Measurements from ENCODE around the gene TMBIM6.
"Not testable (repeated sequence)": the region's sequence is repeated elsewhere in the genome, so short reads cannot be mapped to it uniquely, and the experiment has no call there.

TMBIM6 gene

GRCh38 chr12:49777341-49777740 is 36.0 kb downstream of the TMBIM6 start:
- no peak for DNase-seq (ENCODE audit: low read depth)

DNA sequence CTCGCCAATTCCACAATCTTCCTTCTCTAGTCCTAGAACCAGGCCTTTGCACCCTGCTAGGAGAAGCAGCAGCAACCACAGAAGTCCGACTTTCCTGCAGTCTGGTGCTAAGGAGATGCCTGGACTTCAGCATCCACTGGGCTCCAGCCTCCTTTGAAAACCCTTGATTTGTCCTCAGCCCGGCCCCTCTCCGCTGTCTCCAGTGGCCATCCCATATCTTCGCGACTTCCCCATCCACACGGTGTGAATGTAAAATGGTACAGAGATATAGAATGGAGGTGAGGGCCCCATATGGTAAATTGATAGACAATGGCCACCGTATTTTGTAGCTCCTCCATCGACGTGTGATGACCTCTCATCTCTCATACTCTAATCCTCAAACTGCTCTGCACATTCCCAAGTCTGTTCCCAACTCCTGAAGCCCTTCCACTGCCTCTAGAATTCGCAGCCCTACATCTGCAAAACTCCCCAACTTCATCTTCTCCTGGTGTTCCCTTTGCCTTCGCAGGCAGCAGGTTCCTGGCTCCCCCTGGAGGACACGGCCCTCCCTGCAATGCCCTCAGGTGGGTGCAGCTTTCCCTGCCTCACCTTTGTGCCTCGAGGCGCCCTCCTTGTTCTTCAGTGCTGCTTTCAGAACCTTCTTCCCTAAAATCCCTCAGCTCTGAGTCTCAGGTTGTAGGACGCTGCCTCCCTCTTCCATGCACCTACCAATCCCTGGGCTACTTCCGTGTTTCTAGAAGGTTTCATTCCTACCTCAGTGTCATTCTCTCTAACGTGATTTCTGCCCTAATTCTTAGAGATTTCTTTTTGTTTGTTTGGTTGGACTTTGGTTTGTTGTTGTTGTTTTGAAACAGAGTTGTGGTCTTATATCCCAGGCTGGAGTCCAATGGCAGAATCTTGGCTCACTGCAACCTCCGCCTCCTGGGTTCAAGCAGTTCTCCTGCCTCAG is 36.7 kb downstream of the TMBIM6 start:
- DNase-seq (ENCODE audit: low read depth): no peak

- no peak for DNase-seq (ENCODE audit: low read depth)
Observed at GRCh38 chr12:49779581-49779980, 38.2 kb downstream of the TMBIM6 start.

DNA sequence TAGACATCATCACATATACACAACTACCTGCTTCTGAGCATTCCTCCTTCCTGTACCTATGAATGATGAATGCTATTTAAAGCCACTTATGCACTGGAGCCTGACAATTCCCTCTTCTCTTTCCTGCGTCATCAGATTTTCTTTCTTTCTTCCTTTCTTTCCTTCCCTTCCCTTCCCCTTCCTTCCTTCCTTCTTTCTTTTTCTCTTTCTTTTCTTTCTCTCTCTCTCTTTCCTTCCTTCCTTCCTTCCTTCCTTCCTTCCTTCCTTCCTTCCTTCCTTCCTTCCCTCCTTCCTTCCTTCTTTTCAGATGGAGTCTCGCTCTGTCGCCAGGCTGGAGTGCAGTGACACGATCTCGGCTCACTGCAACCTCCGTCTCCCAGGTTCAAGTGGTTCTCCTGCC is 39.6 kb downstream of the TMBIM6 start:
- not testable (repeated sequence) for DNase-seq (ENCODE audit: low read depth)

- DNase-seq (ENCODE audit: low read depth): no peak
Observed at GRCh38 chr12:49783917-49784676, 42.7 kb downstream of the TMBIM6 start.

DNA sequence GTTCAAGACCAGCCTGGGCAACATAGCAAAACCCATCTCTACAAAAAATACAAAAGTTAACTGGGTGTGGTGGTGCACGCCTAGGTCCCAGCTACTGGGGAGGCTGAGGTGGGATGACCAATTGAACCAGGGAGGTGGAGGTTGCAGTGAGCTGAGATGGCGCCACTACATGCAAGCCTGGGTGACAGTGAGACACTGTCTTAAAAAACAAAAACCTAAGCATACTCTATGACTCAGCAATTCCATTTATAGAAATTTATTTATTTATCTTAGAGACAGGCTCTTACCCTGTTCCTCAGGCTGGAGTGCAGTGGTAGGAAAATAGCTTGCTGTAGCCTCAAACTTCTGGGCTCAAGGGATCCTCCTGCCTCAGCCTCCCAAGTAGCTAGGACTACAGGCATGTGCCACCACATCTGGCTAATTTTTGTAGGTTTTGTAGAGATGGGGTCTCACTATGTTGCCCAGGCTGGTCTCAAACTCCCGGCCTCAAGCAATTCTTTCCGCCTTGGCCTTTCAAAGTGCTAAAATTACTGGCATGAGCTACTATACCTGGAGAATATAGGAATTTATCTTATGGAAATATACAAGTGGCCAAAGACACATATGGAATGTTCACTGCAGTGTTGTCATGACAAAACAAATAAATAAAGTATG is 43.5 kb downstream of the TMBIM6 start:
- DNase-seq (ENCODE audit: low read depth): no peak

GRCh38 chr12:49787672-49788071 is 46.3 kb downstream of the TMBIM6 start:
- DNase-seq (ENCODE audit: low read depth): no peak

DNA sequence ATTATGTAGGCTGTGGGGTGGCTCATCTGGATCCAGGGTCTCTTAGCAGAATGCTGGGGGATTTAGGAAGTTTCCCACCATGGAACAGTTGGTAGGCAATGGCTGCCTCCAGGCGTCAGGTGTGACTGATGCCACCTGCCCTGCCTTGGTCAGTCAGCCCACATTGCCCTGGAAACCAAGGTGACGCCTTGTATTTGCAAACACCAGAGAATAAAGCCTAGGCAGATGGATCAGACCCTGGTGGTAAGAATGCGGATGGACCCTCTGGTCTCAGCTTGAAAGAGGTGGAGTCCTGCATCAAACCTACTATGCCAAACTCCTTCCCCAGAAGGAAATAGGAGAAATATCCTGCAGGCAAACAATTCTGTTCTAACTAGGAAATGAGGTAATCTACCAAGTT is 48.6 kb downstream of the TMBIM6 start:
- no peak for DNase-seq (ENCODE audit: low read depth)

- DNase-seq (ENCODE audit: low read depth): no peak
Observed at GRCh38 chr12:49790741-49791555, 49.6 kb downstream of the TMBIM6 start.

- no peak for DNase-seq (ENCODE audit: low read depth)
Observed at GRCh38 chr12:49791700-49792099, 50.3 kb downstream of the TMBIM6 start.

- DNase-seq (ENCODE audit: low read depth): no peak
Observed at GRCh38 chr12:49792181-49792970, 51.0 kb downstream of the TMBIM6 start.

DNA sequence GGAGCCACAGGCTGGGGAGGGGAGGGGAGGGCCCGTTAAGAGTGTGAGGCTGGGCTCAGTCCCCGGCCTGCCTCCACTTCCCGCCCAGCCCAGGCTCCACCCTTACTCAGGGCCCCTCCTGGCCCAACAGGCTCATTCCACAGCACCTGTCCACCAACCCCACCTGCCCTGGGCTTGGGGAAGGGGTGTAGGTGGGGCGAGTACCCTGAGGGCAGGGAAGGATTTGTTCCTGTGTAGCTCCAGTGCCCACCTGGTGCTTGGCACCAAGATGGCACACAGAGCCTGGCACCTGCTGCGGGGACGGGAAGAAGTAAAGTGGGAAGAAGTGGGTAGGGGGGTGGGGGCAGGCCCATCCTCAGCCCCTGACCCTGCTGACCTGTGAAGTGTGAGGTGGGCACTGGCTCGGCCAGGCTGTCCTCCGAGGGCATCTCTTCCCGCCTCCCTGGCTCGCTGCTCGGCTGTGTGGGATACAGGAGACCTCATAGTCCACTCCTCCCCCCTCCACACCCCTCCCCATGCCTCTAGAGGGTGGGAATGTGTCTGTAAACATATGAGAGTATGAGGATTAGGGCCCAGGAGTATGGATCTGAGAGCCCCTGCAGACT is 51.7 kb downstream of the TMBIM6 start:
- no peak for DNase-seq (ENCODE audit: low read depth)

GRCh38 chr12:49793620-49794019 is 52.3 kb downstream of the TMBIM6 start:
- no peak for DNase-seq (ENCODE audit: low read depth)

GRCh38 chr12:49794021-49794420 is 52.7 kb downstream of the TMBIM6 start:
- no peak for DNase-seq (ENCODE audit: low read depth)

GRCh38 chr12:49794811-49795653 is 53.7 kb downstream of the TMBIM6 start:
- DNase-seq (ENCODE audit: low read depth): no peak

- DNase-seq (ENCODE audit: low read depth): no peak
Observed at GRCh38 chr12:49795654-49796105, 54.3 kb downstream of the TMBIM6 start.

DNA sequence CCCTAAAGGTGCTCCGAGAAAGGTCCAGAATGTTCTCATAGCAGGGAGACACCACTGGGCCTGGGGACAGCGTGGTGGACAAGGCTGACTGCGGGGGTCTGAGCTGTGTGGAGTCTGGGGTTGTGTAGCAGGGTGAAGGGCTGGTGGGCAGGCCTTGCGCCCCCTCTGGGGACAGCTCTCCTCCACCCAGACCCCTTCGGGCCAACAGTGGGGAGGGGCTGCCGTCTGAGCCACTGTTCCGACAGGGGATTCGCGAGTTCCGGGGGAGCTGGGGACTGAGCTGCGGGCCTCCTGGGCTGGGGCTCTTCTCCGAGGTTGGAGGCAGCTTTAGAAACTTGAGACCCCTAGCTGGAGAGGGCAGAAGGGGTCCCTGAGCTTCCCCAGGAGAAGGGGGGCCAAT is 54.8 kb downstream of the TMBIM6 start:
- no peak for DNase-seq (ENCODE audit: low read depth)

- no peak for DNase-seq (ENCODE audit: low read depth)
Observed at GRCh38 chr12:49796606-49797448, 55.5 kb downstream of the TMBIM6 start.

DNA sequence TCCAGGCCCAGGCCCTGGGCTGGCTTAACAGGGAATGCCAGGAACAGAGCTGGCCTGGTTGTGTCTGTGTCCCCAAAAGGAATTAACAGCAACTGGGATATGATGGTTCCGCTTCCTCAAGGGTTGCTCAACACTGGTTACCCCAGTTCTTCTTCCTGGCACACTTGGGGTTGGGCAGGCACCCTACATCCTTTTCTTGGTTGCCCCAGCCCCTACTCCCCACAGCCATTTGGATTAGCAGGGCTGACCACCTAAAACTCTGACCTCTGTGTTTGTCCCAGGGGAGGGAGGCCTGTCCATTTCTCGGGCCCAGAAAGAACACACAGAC is 56.1 kb downstream of the TMBIM6 start:
- no peak for DNase-seq (ENCODE audit: low read depth)

Data from non-pigmented ciliary epithelial cell (primary cell).